ENCODE data around the gene EIPR1. TPM values are rescaled to one million over a fixed set of nuclear protein-coding genes. Genes with fewer than 3 reads are reported as not detected.

Gene EIPR1
- polyA plus RNA-seq, 2 of the 4 experiments (the other 2 are of a cell fraction): 55.0 to 65.0 TPM

GRCh38 chr2:3216841-3217495, 160.7 kb downstream of the EIPR1 start (continued):
- TF ChIP-seq CTCF (IDR thresholded peaks at IDR 0.05): no peak
- TF ChIP-seq CBX8 (IDR thresholded peaks at IDR 0.05): no peak

- TF ChIP-seq MAX (IDR thresholded peaks at IDR 0.05) (no peak), CBX8 (IDR thresholded peaks at IDR 0.05) (no peak), SMC3 (IDR thresholded peaks at IDR 0.05) (no peak), JUNB (IDR thresholded peaks at IDR 0.05) (no peak), GATA3 (IDR thresholded peaks at IDR 0.05; ENCODE audit: borderline replicate concordance) (no peak), HOXB5 (CRISPR knock-in tag; IDR thresholded peaks at IDR 0.05) (no peak), EP300 (IDR thresholded peaks at IDR 0.05) (no peak), HOXA7 (CRISPR knock-in tag; IDR thresholded peaks at IDR 0.05) (no peak), SREBF2 (IDR thresholded peaks at IDR 0.05) (no peak), EHMT2 (IDR thresholded peaks at IDR 0.05; ENCODE audit: low read depth) (no peak), PBX3 (IDR thresholded peaks at IDR 0.05) (no peak), MAFK (IDR thresholded peaks at IDR 0.05; ENCODE audit: partially characterized antibody) (no peak), ZSCAN20 (CRISPR knock-in tag; IDR thresholded peaks at IDR 0.05) (no peak), HDAC2 (IDR thresholded peaks at IDR 0.05) (no peak), CHD2 (IDR thresholded peaks at IDR 0.05; ENCODE audit: low read length, partially characterized antibody) (no peak), BHLHE40 (IDR thresholded peaks at IDR 0.05; ENCODE audit: low read depth, low read length) (no peak)
- FAIRE-seq (no peak), DNase-seq (ENCODE audit: low read depth in 1 of 2, low spot score in 1 of 2) (no peak), ATAC-seq (no peak)
- H3K4me3 ChIP-seq: no peak overlapping the region
- no peak overlapping the region for H3K4me2 ChIP-seq
- CTCF ChIA-PET: no interaction called here
- WGBS (ENCODE audit: missing lambda C conversion rate): 77% methylated on average over 10 of the region's 10 CpGs
- H3K27ac ChIP-seq: no peak overlapping the region
- peaks cover 3% of the 10 kb centered on the region; the same call in 1 of the 3 replicates for H3K9me3 ChIP-seq
- no peaks in the 10 kb centered on the region for H3K4me1 ChIP-seq
- POLR2A ChIA-PET: no interaction called here
Observed at GRCh38 chr2:3214806-3215404, 162.7 kb downstream of the EIPR1 start.

GRCh38 chr2:3214065-3214464, 163.6 kb downstream of the EIPR1 start:
- no peak overlapping the region for H3K4me3 ChIP-seq
- H3K9me3 ChIP-seq: no peaks in the 10 kb centered on the region
- no peak for DNase-seq (ENCODE audit: low read depth in 1 of 2, low spot score in 1 of 2)
- TF ChIP-seq ELK1 (IDR thresholded peaks at IDR 0.05; ENCODE audit: low read depth, low read length): no peak
- TF ChIP-seq HDAC2 (IDR thresholded peaks at IDR 0.05): no peak
- TF ChIP-seq NFE2L2 (conservative IDR thresholded peaks at IDR 0.05; ENCODE audit: low read length): no peak
- TF ChIP-seq EHF (CRISPR knock-in tag; IDR thresholded peaks at IDR 0.05): no peak
- no peak for TF ChIP-seq CHD2 (IDR thresholded peaks at IDR 0.05; ENCODE audit: low read length, partially characterized antibody)
- no peak for TF ChIP-seq RARB (CRISPR knock-in tag; IDR thresholded peaks at IDR 0.05)
- TF ChIP-seq RFX5 (IDR thresholded peaks at IDR 0.05): no peak
- TF ChIP-seq FOSB (CRISPR knock-in tag; IDR thresholded peaks at IDR 0.05): no peak
- TF ChIP-seq MYC (IDR thresholded peaks at IDR 0.05; ENCODE audit: borderline replicate concordance, low read length): no peak
- no peak for TF ChIP-seq ZFP36 (IDR thresholded peaks at IDR 0.05; ENCODE audit: borderline replicate concordance, partially characterized antibody)
- no peak for TF ChIP-seq TP53 (CRISPR knock-in tag; IDR thresholded peaks at IDR 0.05)
- no peak for TF ChIP-seq BHLHE40 (IDR thresholded peaks at IDR 0.05; ENCODE audit: low read depth, low read length)
- no peaks in the 10 kb centered on the region for H3K4me1 ChIP-seq
- POLR2A ChIA-PET: no interaction called here
- ATAC-seq: no peak
- H3K27ac ChIP-seq: no peak overlapping the region
- CTCF ChIA-PET: no interaction called here
- H3K4me2 ChIP-seq: no peak overlapping the region
- WGBS (ENCODE audit: missing lambda C conversion rate): 95% methylated on average over 7 of the region's 7 CpGs
- no peak for FAIRE-seq
